Measurements from ENCODE around the gene OBP2A. TPM values are rescaled to one million over a fixed set of nuclear protein-coding genes. Genes with fewer than 3 reads are reported as not detected.
A peak's percentile ranks its signal among the peaks of the same experiment; 100 is the strongest.

Gene OBP2A
- total RNA-seq, 1 donor from 2014 or later, result not detected

DNA sequence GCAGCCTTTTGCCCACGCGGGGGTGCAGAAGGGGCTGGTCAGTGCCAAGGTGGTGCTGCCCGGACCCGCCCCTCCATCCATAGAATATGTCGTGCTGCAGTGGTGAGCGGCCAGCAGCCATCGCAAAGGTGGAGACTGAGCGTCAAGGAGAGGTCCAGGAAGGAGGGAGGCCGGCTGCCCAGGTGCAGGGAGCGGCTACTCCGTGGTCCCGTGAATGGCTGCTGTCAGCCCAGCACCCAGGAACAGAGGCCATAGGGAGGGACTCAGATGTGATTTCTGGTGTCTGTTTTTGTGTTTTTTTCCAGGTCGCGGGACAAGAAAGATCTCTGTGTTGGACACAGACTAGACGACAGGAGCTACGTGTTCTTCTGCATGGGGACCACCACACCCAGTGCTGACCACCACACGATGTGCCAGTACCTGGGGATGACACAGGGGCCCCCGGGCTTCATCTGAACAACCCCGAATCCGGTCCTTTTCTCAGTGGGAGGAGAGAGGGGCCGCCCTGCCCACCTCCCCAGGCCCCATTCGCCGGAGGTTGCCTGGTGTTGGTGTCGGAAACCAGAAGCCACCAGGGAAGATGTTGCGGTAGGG lies 44.7 kb downstream of the OBP2A start:
- no peaks in the 10 kb centered on the region for H3K36me3 Mint-ChIP-seq (ENCODE audit: low read depth, unreplicated experiment)
- H3K27ac Mint-ChIP-seq (ENCODE audit: unreplicated experiment), result no peak overlapping the region
- no peaks in the 10 kb centered on the region for H3K4me1 Mint-ChIP-seq (ENCODE audit: low read depth, unreplicated experiment)
- Histone ChIP-seq H3K9me3 (ENCODE audit: insufficient read depth, low read depth, low read length) (no peaks in the 10 kb centered on the region), H3K4me2 (ENCODE audit: low read length) (no peak overlapping the region), H3K27me3 (ENCODE audit: insufficient read depth, low read length) (no peaks in the 10 kb centered on the region), H4K20me1 (ENCODE audit: insufficient read depth, low read length) (no peaks in the 10 kb centered on the region), H3K27ac (ENCODE audit: low read depth, low read length) (no peak overlapping the region), H3K4me1 (ENCODE audit: insufficient read depth, low read length) (no peaks in the 10 kb centered on the region), H2AFZ (ENCODE audit: low read depth, low read length) (no peak overlapping the region), H3K79me2 (ENCODE audit: insufficient read depth, low read length) (no peaks in the 10 kb centered on the region), H3K4me3 (ENCODE audit: insufficient read depth, low read depth, low read length) (no peak overlapping the region), H3K36me3 (ENCODE audit: insufficient read depth, low read length) (no peaks in the 10 kb centered on the region), H3K9ac (ENCODE audit: low read length) (no peak overlapping the region)
- H3K9me3 Mint-ChIP-seq (ENCODE audit: unreplicated experiment), result no peaks in the 10 kb centered on the region
- H3K4me3 Mint-ChIP-seq (ENCODE audit: unreplicated experiment), result peak overlapping the region; percentile 36
- FAIRE-seq, result no peak
- TF ChIP-seq, protein P1, sequence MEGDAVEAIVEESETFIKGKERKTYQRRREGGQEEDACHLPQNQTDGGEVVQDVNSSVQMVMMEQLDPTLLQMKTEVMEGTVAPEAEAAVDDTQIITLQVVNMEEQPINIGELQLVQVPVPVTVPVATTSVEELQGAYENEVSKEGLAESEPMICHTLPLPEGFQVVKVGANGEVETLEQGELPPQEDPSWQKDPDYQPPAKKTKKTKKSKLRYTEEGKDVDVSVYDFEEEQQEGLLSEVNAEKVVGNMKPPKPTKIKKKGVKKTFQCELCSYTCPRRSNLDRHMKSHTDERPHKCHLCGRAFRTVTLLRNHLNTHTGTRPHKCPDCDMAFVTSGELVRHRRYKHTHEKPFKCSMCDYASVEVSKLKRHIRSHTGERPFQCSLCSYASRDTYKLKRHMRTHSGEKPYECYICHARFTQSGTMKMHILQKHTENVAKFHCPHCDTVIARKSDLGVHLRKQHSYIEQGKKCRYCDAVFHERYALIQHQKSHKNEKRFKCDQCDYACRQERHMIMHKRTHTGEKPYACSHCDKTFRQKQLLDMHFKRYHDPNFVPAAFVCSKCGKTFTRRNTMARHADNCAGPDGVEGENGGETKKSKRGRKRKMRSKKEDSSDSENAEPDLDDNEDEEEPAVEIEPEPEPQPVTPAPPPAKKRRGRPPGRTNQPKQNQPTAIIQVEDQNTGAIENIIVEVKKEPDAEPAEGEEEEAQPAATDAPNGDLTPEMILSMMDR (IDR thresholded peaks at IDR 0.05; ENCODE audit: insufficient read depth, low read depth, low read length), result no peak
- TF ChIP-seq EZH2 (IDR thresholded peaks at IDR 0.05; ENCODE audit: insufficient read depth, low read length), result no peak
- no peak for DNase-seq (ENCODE audit: low read depth)
- H3K27me3 Mint-ChIP-seq (ENCODE audit: low read depth, unreplicated experiment), result peaks cover 27% of the 10 kb centered on the region

DNA sequence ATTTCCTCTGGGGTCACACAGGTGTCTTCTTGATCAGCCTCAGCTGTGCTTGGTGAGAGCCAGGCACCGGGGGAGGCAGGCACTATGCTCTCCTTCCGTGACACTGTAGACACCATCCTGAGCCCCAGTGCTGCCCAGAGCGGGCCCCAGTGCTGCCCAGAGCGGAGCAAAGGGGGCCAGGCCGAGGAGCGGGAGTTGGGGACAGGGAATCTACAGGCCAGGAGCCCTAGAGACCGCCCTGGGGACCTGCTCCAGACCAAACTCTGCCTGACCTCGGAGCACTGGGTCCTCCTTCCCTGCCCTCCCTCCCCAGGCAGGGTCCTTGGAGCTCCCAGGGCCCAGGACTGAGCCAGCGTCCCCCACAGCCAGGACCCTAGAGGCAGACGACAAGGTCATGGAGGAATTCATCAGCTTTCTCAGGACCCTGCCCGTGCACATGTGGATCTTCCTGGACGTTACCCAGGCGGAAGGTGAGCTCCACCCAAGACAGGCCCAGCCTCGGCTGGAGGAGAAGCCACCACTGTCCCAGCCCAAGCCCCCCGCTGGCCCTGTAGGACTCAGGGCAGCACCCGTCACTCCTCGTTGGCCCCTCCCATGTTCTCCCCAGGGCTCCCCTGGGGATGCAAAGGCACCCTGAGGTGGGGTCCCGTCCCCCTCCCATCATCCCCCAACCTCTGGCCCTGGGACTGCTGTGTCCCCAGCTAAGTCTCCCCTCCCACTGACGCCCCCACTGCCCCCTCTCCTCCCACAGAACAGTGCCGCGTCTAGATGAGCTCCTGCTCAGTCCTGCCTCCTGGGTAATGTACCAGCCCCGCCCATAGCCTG lies 45.8 kb downstream of the OBP2A start:
- FAIRE-seq, result no peak
- peaks cover 5% of the 10 kb centered on the region for H3K9me3 Mint-ChIP-seq (ENCODE audit: unreplicated experiment)

More for the DNA sequence above, 45.8 kb downstream of the OBP2A start:
- Histone ChIP-seq H3K9me3 (ENCODE audit: insufficient read depth, low read depth, low read length) (no peaks in the 10 kb centered on the region), H3K27me3 (ENCODE audit: insufficient read depth, low read length) (peaks cover 4% of the 10 kb centered on the region), H3K36me3 (ENCODE audit: insufficient read depth, low read length) (no peaks in the 10 kb centered on the region), H3K4me2 (ENCODE audit: low read length) (no peak overlapping the region), H2AFZ (ENCODE audit: low read depth, low read length) (no peak overlapping the region), H3K79me2 (ENCODE audit: insufficient read depth, low read length) (no peaks in the 10 kb centered on the region), H3K4me3 (ENCODE audit: insufficient read depth, low read depth, low read length) (no peak overlapping the region), H4K20me1 (ENCODE audit: insufficient read depth, low read length) (no peaks in the 10 kb centered on the region), H3K9ac (ENCODE audit: low read length) (no peak overlapping the region), H3K4me1 (ENCODE audit: insufficient read depth, low read length) (no peaks in the 10 kb centered on the region), H3K27ac (ENCODE audit: low read depth, low read length) (no peak overlapping the region)
- H3K27me3 Mint-ChIP-seq (ENCODE audit: low read depth, unreplicated experiment), result peaks cover 35% of the 10 kb centered on the region
- no peaks in the 10 kb centered on the region for H3K36me3 Mint-ChIP-seq (ENCODE audit: low read depth, unreplicated experiment)
- no peaks in the 10 kb centered on the region for H3K4me1 Mint-ChIP-seq (ENCODE audit: low read depth, unreplicated experiment)
- H3K4me3 Mint-ChIP-seq (ENCODE audit: unreplicated experiment), result no peak overlapping the region
- DNase-seq (ENCODE audit: low read depth), result no peak
- TF ChIP-seq EZH2 (IDR thresholded peaks at IDR 0.05; ENCODE audit: insufficient read depth, low read length), result no peak
- TF ChIP-seq, protein P1 (IDR thresholded peaks at IDR 0.05; ENCODE audit: insufficient read depth, low read depth, low read length), result no peak
- H3K27ac Mint-ChIP-seq (ENCODE audit: unreplicated experiment), result no peak overlapping the region
